HEK293 (cell line): ENCODE results near the gene NTRK3.

Experiments
- CTCF ChIA-PET: fragments of 350-600 bp; formaldehyde crosslinking; extraction: SDS; loops from one replicate; lab custom pipeline; 2021; ENCODE audit warnings: antibody characterized with exemption; lab: Yijun Ruan, JAX
- POLR2A ChIA-PET: fragments of 300-600 bp; formaldehyde crosslinking; extraction: SDS; loops from one replicate; lab custom pipeline; 2020; ENCODE audit warnings: antibody characterized with exemption, inconsistent platforms; lab: Yijun Ruan, JAX
- H3K27ac ChIP-seq: fragments of 200-500 bp; sonication (Bioruptor generic); 2 replicates; pipeline ENCODE4 v1.5.1; 2014; ENCODE audit warnings: low read depth, low read length, control low read depth, inconsistent platforms; ENCODE audit errors: extremely low read depth
- H3K36me3 ChIP-seq, 2 experiments: fragments of 200-500 bp in 1 of 2; sonication (Bioruptor generic) in 1 of 2; 1 replicate in 1 of 2; 2 replicates in 1 of 2; pipeline ENCODE4 v1.5.1; 2014 to 2017; ENCODE audit warnings: inconsistent platforms in 2 of 2, low read length in 2 of 2; ENCODE audit not compliant: control insufficient read depth in 2 of 2, insufficient read depth in 1 of 2
- H3K4me1 ChIP-seq: fragments of 200-500 bp; sonication (Bioruptor generic); 2 replicates; pipeline ENCODE4 v1.5.1; 2014; ENCODE audit warnings: mild to moderate bottlenecking, low read length, inconsistent platforms; ENCODE audit not compliant: control insufficient read depth, insufficient read depth
- H3K4me3 ChIP-seq: 2 replicates; pipeline ENCODE4 v1.5.1; 2011; ENCODE audit warnings: low read depth, mild to moderate bottlenecking, control low read depth, low read length, moderate library complexity
- H3K9me3 ChIP-seq: fragments of 200-500 bp; sonication (Bioruptor generic); 2 replicates; pipeline ENCODE4 v1.5.1; 2014; ENCODE audit warnings: low read depth, low read length, inconsistent platforms; ENCODE audit not compliant: control insufficient read depth, insufficient read depth
- FEZF1 ChIP-seq: fragments of 450-650 bp; formaldehyde crosslinking; IDR thresholded peaks from 2 replicates; pipeline ENCODE4 v1.5.1; 2016; ENCODE audit warnings: missing biosample characterization, missing genetic modification characterization
- KLF9 ChIP-seq: fragments of 450-650 bp; formaldehyde crosslinking; IDR thresholded peaks from 2 replicates; pipeline ENCODE4 v1.5.1; 2016; ENCODE audit warnings: missing biosample characterization, missing genetic modification characterization, low read depth
- REPIN1 ChIP-seq: fragments of 450-650 bp; formaldehyde crosslinking; IDR thresholded peaks from 2 replicates; pipeline ENCODE4 v1.5.1; 2017; ENCODE audit warnings: missing biosample characterization, missing genetic modification characterization, low read depth
- ZBTB7A ChIP-seq: fragments of 450-650 bp; formaldehyde crosslinking; IDR thresholded peaks from 2 replicates; pipeline ENCODE4 v1.5.1; 2016; ENCODE audit warnings: low read depth, missing biosample characterization, missing genetic modification characterization
- ZNF155 ChIP-seq: fragments of 450-650 bp; formaldehyde crosslinking; IDR thresholded peaks from 2 replicates; pipeline ENCODE4 v1.5.1; 2016; ENCODE audit warnings: missing biosample characterization, missing genetic modification characterization
- ZNF174 ChIP-seq: fragments of 450-650 bp; formaldehyde crosslinking; IDR thresholded peaks from 2 replicates; pipeline ENCODE4 v1.5.0; 2017; ENCODE audit warnings: missing biosample characterization, mild to moderate bottlenecking, missing genetic modification characterization
- ZNF175 ChIP-seq: fragments of 450-650 bp; formaldehyde crosslinking; IDR thresholded peaks from 2 replicates; pipeline ENCODE4 v1.5.1; 2016; ENCODE audit warnings: missing biosample characterization, missing genetic modification characterization
- ZNF24 ChIP-seq: fragments of 450-650 bp; formaldehyde crosslinking; IDR thresholded peaks from 2 replicates; pipeline ENCODE4 v1.5.1; 2016; ENCODE audit warnings: missing biosample characterization, missing genetic modification characterization
- ZNF311 ChIP-seq: fragments of 450-650 bp; formaldehyde crosslinking; IDR thresholded peaks from 2 replicates; pipeline ENCODE4 v1.5.1; 2017; ENCODE audit warnings: missing biosample characterization, missing genetic modification characterization, borderline replicate concordance
- ZNF335 ChIP-seq: fragments of 450-650 bp; formaldehyde crosslinking; conservative IDR thresholded peaks from 2 replicates; pipeline ENCODE4 v1.5.1; 2016; ENCODE audit warnings: missing biosample characterization, missing genetic modification characterization
- ZNF366 ChIP-seq: fragments of 450-650 bp; formaldehyde crosslinking; conservative IDR thresholded peaks from 2 replicates; pipeline ENCODE4 v1.5.1; 2016; ENCODE audit warnings: missing biosample characterization, missing genetic modification characterization
- ZNF37A ChIP-seq: fragments of 450-650 bp; IDR thresholded peaks from 2 replicates; pipeline ENCODE4 v1.5.1; 2018; ENCODE audit warnings: missing biosample characterization, missing genetic modification characterization
- ZNF394 ChIP-seq: fragments of 450-650 bp; formaldehyde crosslinking; IDR thresholded peaks from 2 replicates; pipeline ENCODE4 v1.5.1; 2016; ENCODE audit warnings: missing biosample characterization, missing genetic modification characterization, mild to moderate bottlenecking, moderate library complexity, borderline replicate concordance
- ZNF561 ChIP-seq: fragments of 450-650 bp; IDR thresholded peaks from 2 replicates; pipeline ENCODE4 v1.5.1; 2018; ENCODE audit warnings: missing biosample characterization, missing genetic modification characterization, borderline replicate concordance
- ZNF626 ChIP-seq: fragments of 450-650 bp; sonication (Bioruptor Pico); formaldehyde crosslinking; IDR thresholded peaks from 2 replicates; pipeline ENCODE4 v1.5.1; 2018; ENCODE audit warnings: missing biosample characterization, missing genetic modification characterization, inconsistent platforms
- ZNF654 ChIP-seq: fragments of 450-650 bp; formaldehyde crosslinking; IDR thresholded peaks from 2 replicates; pipeline ENCODE4 v1.5.1; 2016; ENCODE audit warnings: low read depth, missing biosample characterization, missing genetic modification characterization
- ZNF660 ChIP-seq: fragments of 450-650 bp; IDR thresholded peaks from 2 replicates; pipeline ENCODE4 v1.5.1; 2018; ENCODE audit warnings: missing biosample characterization, mild to moderate bottlenecking, missing genetic modification characterization
- ZNF768 ChIP-seq: fragments of 450-650 bp; formaldehyde crosslinking; IDR thresholded peaks from 2 replicates; pipeline ENCODE4 v1.5.1; 2018; ENCODE audit warnings: missing biosample characterization, mild to moderate bottlenecking, missing genetic modification characterization
- TF ChIP-seq, protein P1 (sequence below): fragments of 450-650 bp; formaldehyde crosslinking; IDR thresholded peaks from 2 replicates; pipeline ENCODE4 v1.5.1; 2016; ENCODE audit warnings: missing biosample characterization, missing genetic modification characterization
- TF ChIP-seq, protein P2 (sequence below): fragments of 450-650 bp; IDR thresholded peaks from 2 replicates; pipeline ENCODE4 v1.5.1; 2018; ENCODE audit warnings: missing biosample characterization, missing genetic modification characterization
- TF ChIP-seq, protein P3 (sequence below): fragments of 450-650 bp; formaldehyde crosslinking; optimal IDR thresholded peaks from 2 replicates; pipeline ENCODE3; 2016; ENCODE audit warnings: missing biosample characterization, mild to moderate bottlenecking, missing genetic modification characterization

Gene NTRK3

DNA sequence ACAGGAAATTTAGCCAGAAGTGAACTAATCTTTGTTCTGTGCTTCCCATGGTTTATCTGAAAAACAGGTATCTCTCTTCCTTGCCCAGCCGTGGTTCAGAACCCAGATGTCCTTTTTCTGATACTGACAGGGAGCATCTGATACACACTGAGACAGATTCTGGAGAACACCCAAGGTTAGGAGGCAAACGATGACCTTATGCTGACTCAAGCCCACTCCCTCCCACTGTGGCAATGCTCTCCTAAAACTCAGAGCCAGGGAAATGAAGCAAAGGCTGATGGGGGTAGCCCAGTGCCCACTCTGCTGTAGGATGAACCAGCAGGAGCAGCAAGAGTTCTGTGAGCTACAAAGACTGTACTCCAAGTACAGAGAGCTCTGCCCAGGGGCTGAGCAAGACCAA lies 225.1 kb downstream of the NTRK3 start:
- Histone ChIP-seq H3K27ac (no peak overlapping the region), H3K36me3 (no peaks in the 10 kb centered on the region), H3K4me1 (no peaks in the 10 kb centered on the region), H3K4me3 (no peak overlapping the region), H3K9me3 (no peaks in the 10 kb centered on the region)
- TF ChIP-seq, protein P1, sequence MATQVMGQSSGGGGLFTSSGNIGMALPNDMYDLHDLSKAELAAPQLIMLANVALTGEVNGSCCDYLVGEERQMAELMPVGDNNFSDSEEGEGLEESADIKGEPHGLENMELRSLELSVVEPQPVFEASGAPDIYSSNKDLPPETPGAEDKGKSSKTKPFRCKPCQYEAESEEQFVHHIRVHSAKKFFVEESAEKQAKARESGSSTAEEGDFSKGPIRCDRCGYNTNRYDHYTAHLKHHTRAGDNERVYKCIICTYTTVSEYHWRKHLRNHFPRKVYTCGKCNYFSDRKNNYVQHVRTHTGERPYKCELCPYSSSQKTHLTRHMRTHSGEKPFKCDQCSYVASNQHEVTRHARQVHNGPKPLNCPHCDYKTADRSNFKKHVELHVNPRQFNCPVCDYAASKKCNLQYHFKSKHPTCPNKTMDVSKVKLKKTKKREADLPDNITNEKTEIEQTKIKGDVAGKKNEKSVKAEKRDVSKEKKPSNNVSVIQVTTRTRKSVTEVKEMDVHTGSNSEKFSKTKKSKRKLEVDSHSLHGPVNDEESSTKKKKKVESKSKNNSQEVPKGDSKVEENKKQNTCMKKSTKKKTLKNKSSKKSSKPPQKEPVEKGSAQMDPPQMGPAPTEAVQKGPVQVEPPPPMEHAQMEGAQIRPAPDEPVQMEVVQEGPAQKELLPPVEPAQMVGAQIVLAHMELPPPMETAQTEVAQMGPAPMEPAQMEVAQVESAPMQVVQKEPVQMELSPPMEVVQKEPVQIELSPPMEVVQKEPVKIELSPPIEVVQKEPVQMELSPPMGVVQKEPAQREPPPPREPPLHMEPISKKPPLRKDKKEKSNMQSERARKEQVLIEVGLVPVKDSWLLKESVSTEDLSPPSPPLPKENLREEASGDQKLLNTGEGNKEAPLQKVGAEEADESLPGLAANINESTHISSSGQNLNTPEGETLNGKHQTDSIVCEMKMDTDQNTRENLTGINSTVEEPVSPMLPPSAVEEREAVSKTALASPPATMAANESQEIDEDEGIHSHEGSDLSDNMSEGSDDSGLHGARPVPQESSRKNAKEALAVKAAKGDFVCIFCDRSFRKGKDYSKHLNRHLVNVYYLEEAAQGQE (tag by site-specific recombination): no peak
- TF ChIP-seq REPIN1 (tag by site-specific recombination) (no peak), ZNF155 (no peak), ZNF366 (tag by site-specific recombination) (no peak), ZNF768 (tag by site-specific recombination) (no peak), ZNF311 (tag by site-specific recombination) (no peak), ZBTB7A (tag by site-specific recombination) (no peak), ZNF335 (tag by site-specific recombination) (no peak), ZNF561 (no peak), ZNF626 (tag by site-specific recombination) (no peak), KLF9 (tag by site-specific recombination) (no peak), ZNF394 (tag by site-specific recombination) (no peak), ZNF24 (no peak), ZNF660 (tag by site-specific recombination) (no peak), FEZF1 (tag by site-specific recombination) (no peak), ZNF174 (tag by site-specific recombination) (no peak)
- TF ChIP-seq, protein P2, sequence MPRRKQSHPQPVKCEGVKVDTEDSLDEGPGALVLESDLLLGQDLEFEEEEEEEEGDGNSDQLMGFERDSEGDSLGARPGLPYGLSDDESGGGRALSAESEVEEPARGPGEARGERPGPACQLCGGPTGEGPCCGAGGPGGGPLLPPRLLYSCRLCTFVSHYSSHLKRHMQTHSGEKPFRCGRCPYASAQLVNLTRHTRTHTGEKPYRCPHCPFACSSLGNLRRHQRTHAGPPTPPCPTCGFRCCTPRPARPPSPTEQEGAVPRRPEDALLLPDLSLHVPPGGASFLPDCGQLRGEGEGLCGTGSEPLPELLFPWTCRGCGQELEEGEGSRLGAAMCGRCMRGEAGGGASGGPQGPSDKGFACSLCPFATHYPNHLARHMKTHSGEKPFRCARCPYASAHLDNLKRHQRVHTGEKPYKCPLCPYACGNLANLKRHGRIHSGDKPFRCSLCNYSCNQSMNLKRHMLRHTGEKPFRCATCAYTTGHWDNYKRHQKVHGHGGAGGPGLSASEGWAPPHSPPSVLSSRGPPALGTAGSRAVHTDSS (tag by site-specific recombination): no peak
- TF ChIP-seq, protein P3, sequence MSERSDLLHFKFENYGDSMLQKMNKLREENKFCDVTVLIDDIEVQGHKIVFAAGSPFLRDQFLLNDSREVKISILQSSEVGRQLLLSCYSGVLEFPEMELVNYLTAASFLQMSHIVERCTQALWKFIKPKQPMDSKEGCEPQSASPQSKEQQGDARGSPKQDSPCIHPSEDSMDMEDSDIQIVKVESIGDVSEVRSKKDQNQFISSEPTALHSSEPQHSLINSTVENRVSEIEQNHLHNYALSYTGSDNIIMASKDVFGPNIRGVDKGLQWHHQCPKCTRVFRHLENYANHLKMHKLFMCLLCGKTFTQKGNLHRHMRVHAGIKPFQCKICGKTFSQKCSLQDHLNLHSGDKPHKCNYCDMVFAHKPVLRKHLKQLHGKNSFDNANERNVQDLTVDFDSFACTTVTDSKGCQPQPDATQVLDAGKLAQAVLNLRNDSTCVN (tag by site-specific recombination): no peak
- POLR2A ChIA-PET: no interaction called here
- CTCF ChIA-PET: interaction anchor here (0.6 to 1.3 kb wide), 2 partner anchors 215 to 244 kb away, joined by 3 read pairs; no protein-coding TSS in a partner anchor

DNA sequence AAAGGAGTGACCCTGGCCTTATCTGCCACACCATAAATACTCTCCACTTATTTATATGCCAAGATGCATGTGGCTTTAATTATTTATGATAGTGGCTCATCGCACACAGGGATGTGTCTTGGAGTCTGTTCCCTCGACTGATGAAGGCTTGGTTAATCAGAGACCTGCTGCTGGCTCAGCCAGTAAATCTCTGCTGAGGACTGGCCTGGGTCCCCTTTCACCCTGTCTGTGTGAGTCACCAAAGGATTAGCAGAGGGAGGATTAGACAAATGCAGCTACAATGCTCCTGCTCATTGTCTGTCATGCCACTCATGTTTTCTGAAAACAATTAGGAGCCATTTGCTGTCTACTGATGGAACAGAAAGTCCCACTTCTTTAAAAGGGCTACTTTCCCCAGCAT lies 226.8 kb downstream of the NTRK3 start:
- ChIA-PET CTCF (interaction anchor here (0.7 kb wide), 1 partner anchor 1264 kb away, joined by 3 read pairs; no protein-coding TSS in a partner anchor), POLR2A (no interaction called here)
- Histone ChIP-seq H3K9me3 (no peaks in the 10 kb centered on the region), H3K4me1 (no peaks in the 10 kb centered on the region), H3K4me3 (no peak overlapping the region), H3K27ac (no peak overlapping the region), H3K36me3 (no peaks in the 10 kb centered on the region)
- TF ChIP-seq ZNF175 (tag by site-specific recombination) (no peak), ZNF654 (tag by site-specific recombination) (no peak), ZNF37A (no peak)
